WTC11 (cell line): ENCODE data around the gene DNAH11. TPM values are rescaled to one million over a fixed set of nuclear protein-coding genes. Genes with fewer than 3 reads are reported as not detected.

Source experiments
- ATAC-seq: fragments of 200-7000 bp; cut with Tn5 transposase; 2 replicates; pipeline ENCODE4 v1.10.0; 2021; ENCODE audit warnings: mild to moderate bottlenecking, moderate library complexity
- CTCF ChIA-PET: fragments of 300-600 bp; sonication (Branson Sonifier 250); formaldehyde crosslinking; loops from one replicate; lab custom pipeline; 2021; ENCODE audit warnings: antibody characterized with exemption; lab: Charles Lee
- POLR2A ChIA-PET: fragments of 350-600 bp; sonication (Branson Sonifier 250); formaldehyde crosslinking; loops from one replicate; lab custom pipeline; 2021; ENCODE audit warnings: antibody characterized with exemption; lab: Charles Lee
- DNase-seq: peaks from one replicate; pipeline ENCODE4 v3.0.0; 2021; ENCODE audit warnings: low spot score
- H3K27ac Mint-ChIP-seq: 2 replicates; pipeline ENCODE4 v1.8.0; 2021; ENCODE audit warnings: mixed read lengths
- H3K27me3 Mint-ChIP-seq: 2 replicates; pipeline ENCODE4 v1.8.0; 2021; ENCODE audit warnings: low read depth, mild to moderate bottlenecking, moderate library complexity, mixed read lengths
- H3K36me3 Mint-ChIP-seq: 2 replicates; pipeline ENCODE4 v1.8.0; 2021; ENCODE audit warnings: mixed read lengths
- H3K4me1 Mint-ChIP-seq: 2 replicates; pipeline ENCODE4 v1.8.0; 2022; ENCODE audit warnings: mixed read lengths
- H3K4me3 Mint-ChIP-seq: 2 replicates; pipeline ENCODE4 v1.8.0; 2021; ENCODE audit warnings: mild to moderate bottlenecking, moderate library complexity, mixed read lengths
- H3K9me3 Mint-ChIP-seq: 2 replicates; pipeline ENCODE4 v1.8.0; 2021; ENCODE audit warnings: mixed read lengths
- AFF4 ChIP-seq: sonication (generic); formaldehyde crosslinking; IDR thresholded peaks from 2 replicates; pipeline ENCODE4 v1.8.1; 2023; ENCODE audit warnings: mild to moderate bottlenecking, missing genetic modification reagents, borderline replicate concordance
- ARID4B ChIP-seq: sonication (generic); formaldehyde crosslinking; IDR thresholded peaks from 2 replicates; pipeline ENCODE4 v1.8.0; 2023; ENCODE audit warnings: missing genetic modification reagents, mild to moderate bottlenecking, borderline replicate concordance
- ATF3 ChIP-seq: sonication (generic); formaldehyde crosslinking; conservative IDR thresholded peaks from 2 replicates; pipeline ENCODE4 v1.8.1; 2022; ENCODE audit warnings: mild to moderate bottlenecking, missing genetic modification reagents
- E2F4 ChIP-seq: sonication (generic); formaldehyde crosslinking; IDR thresholded peaks from 2 replicates; pipeline ENCODE4 v1.8.1; 2022; ENCODE audit warnings: low read depth, mild to moderate bottlenecking, moderate library complexity, missing genetic modification reagents, borderline replicate concordance
- EMX1 ChIP-seq: fragments of 250-450 bp; sonication (Bioruptor Pico); IDR thresholded peaks from 2 replicates; pipeline ENCODE4 v1.8.0; 2021; ENCODE audit warnings: mild to moderate bottlenecking
- ETV6 ChIP-seq: sonication (generic); formaldehyde crosslinking; IDR thresholded peaks from 2 replicates; pipeline ENCODE4 v1.8.1; 2022; ENCODE audit warnings: mild to moderate bottlenecking, missing genetic modification reagents
- GTF2I ChIP-seq: fragments of 250-450 bp; sonication (Bioruptor Pico); conservative IDR thresholded peaks from 2 replicates; pipeline ENCODE4 v1.4.0; 2021; ENCODE audit warnings: mild to moderate bottlenecking
- JAZF1 ChIP-seq: fragments of 250-450 bp; sonication (Bioruptor Pico); IDR thresholded peaks from 2 replicates; pipeline ENCODE4 v1.9.0; 2021; ENCODE audit warnings: moderate library complexity, mild to moderate bottlenecking, inconsistent platforms
- NFE2L1 ChIP-seq: sonication (generic); formaldehyde crosslinking; IDR thresholded peaks from 2 replicates; pipeline ENCODE4 v1.8.1; 2023; ENCODE audit warnings: missing genetic modification reagents
- RELA ChIP-seq: sonication (generic); formaldehyde crosslinking; IDR thresholded peaks from 2 replicates; pipeline ENCODE4 v1.8.1; 2022; ENCODE audit warnings: missing genetic modification reagents, mild to moderate bottlenecking, borderline replicate concordance
- SMAD4 ChIP-seq: sonication (generic); formaldehyde crosslinking; IDR thresholded peaks from 2 replicates; pipeline ENCODE4 v1.8.0; 2022; ENCODE audit warnings: mild to moderate bottlenecking, missing genetic modification reagents
- SOX15 ChIP-seq: fragments of 250-450 bp; sonication (Bioruptor Pico); IDR thresholded peaks from 2 replicates; pipeline ENCODE4 v1.9.0; 2021; ENCODE audit warnings: mild to moderate bottlenecking
- TEAD4 ChIP-seq: sonication (generic); formaldehyde crosslinking; IDR thresholded peaks from 2 replicates; pipeline ENCODE4 v1.8.0; 2022; ENCODE audit warnings: mild to moderate bottlenecking, missing genetic modification reagents
- TP53 ChIP-seq: sonication (generic); formaldehyde crosslinking; IDR thresholded peaks from 2 replicates; pipeline ENCODE4 v1.8.1; 2023; ENCODE audit warnings: mild to moderate bottlenecking, missing genetic modification reagents
- ZNF232 ChIP-seq: sonication (generic); formaldehyde crosslinking; IDR thresholded peaks from 2 replicates; pipeline ENCODE4 v1.8.0; 2022; ENCODE audit warnings: mild to moderate bottlenecking, missing genetic modification reagents
- ZNF416 ChIP-seq: fragments of 250-450 bp; sonication (Bioruptor Pico); IDR thresholded peaks from 2 replicates; pipeline ENCODE4 v1.9.0; 2021; ENCODE audit warnings: mild to moderate bottlenecking, inconsistent platforms
- ZNF512 ChIP-seq: sonication (generic); formaldehyde crosslinking; IDR thresholded peaks from 2 replicates; pipeline ENCODE4 v1.8.1; 2022; ENCODE audit warnings: missing genetic modification reagents, borderline replicate concordance
- ZNF671 ChIP-seq: fragments of 250-450 bp; sonication (Bioruptor Pico); IDR thresholded peaks from 2 replicates; pipeline ENCODE4 v1.8.0; 2021; ENCODE audit warnings: mild to moderate bottlenecking
- total RNA-seq: library from RNA; stranded (reverse); gene quantifications from 3 replicates; pipeline ENCODE4 v1.2.3, GENCODE V29; 2021
- TF ChIP-seq, protein P1 (sequence below): sonication (generic); formaldehyde crosslinking; IDR thresholded peaks from 2 replicates; pipeline ENCODE4 v1.8.1; 2023; ENCODE audit warnings: mild to moderate bottlenecking, moderate library complexity, missing genetic modification reagents
- TF ChIP-seq, protein P2 (sequence below): sonication (generic); formaldehyde crosslinking; IDR thresholded peaks from 2 replicates; pipeline ENCODE4 v1.8.1; 2023; ENCODE audit warnings: mild to moderate bottlenecking, missing genetic modification reagents, moderate library complexity
- TF ChIP-seq, protein P3 (sequence below): sonication (generic); formaldehyde crosslinking; IDR thresholded peaks from 2 replicates; pipeline ENCODE4 v1.8.1; 2022; ENCODE audit warnings: mild to moderate bottlenecking, missing genetic modification reagents, moderate library complexity, borderline replicate concordance

The DNAH11 gene
- total RNA-seq, 1 experiment from 2014 or later, result 6.4 TPM

- TF ChIP-seq AFF4 (CRISPR knock-in tag), result no peak
- no peak for TF ChIP-seq EMX1 (CRISPR knock-in tag)
- TF ChIP-seq E2F4 (CRISPR knock-in tag), result no peak
Observed at GRCh38 chr7:21743493-21743892, 200.7 kb downstream of the DNAH11 start (continued).

DNA sequence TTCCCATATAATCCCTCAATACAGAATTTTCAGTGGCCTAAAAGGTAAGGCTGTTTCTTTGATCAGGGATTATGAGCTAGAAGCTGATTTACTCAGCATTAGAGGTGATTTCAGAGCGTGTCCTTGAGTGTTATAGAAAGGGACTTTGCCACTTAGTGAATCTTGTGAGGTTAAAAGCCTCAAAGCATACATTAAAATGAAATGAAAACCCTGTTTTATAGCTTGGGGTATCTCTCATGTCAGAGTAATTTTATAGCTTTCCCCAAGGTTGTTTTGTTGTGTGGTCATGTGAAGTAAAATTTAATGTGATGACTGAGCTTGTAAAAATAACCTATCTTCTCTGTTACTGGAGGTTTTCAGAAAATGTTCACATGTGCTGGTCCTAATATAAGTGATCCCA, 204.1 kb downstream of the DNAH11 start:
- H3K36me3 Mint-ChIP-seq, result no peaks in the 10 kb centered on the region
- CTCF ChIA-PET, result interaction anchor here (0.5 kb wide), 1 partner anchor 259 kb away, joined by 4 read pairs; no protein-coding TSS in a partner anchor
- ATAC-seq, result no peak
- TF ChIP-seq SMAD4 (CRISPR knock-in tag) (no peak), JAZF1 (CRISPR knock-in tag) (no peak), TP53 (CRISPR knock-in tag) (no peak), SOX15 (no peak), NFE2L1 (CRISPR knock-in tag) (no peak), ARID4B (CRISPR knock-in tag) (no peak), ZNF232 (no peak), ZNF671 (CRISPR knock-in tag) (no peak), ZNF416 (CRISPR knock-in tag) (no peak), ATF3 (no peak), GTF2I (CRISPR knock-in tag) (no peak), ZNF512 (CRISPR knock-in tag) (no peak), TEAD4 (no peak), RELA (no peak), ETV6 (CRISPR knock-in tag) (no peak)
- TF ChIP-seq, protein P1, sequence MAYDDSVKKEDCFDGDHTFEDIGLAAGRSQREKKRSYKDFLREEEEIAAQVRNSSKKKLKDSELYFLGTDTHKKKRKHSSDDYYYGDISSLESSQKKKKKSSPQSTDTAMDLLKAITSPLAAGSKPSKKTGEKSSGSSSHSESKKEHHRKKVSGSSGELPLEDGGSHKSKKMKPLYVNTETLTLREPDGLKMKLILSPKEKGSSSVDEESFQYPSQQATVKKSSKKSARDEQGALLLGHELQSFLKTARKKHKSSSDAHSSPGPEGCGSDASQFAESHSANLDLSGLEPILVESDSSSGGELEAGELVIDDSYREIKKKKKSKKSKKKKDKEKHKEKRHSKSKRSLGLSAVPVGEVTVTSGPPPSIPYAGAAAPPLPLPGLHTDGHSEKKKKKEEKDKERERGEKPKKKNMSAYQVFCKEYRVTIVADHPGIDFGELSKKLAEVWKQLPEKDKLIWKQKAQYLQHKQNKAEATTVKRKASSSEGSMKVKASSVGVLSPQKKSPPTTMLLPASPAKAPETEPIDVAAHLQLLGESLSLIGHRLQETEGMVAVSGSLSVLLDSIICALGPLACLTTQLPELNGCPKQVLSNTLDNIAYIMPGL (CRISPR knock-in tag), result no peak
- TF ChIP-seq, protein P2, sequence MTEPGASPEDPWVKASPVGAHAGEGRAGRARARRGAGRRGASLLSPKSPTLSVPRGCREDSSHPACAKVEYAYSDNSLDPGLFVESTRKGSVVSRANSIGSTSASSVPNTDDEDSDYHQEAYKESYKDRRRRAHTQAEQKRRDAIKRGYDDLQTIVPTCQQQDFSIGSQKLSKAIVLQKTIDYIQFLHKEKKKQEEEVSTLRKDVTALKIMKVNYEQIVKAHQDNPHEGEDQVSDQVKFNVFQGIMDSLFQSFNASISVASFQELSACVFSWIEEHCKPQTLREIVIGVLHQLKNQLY (CRISPR knock-in tag), result no peak
- TF ChIP-seq, protein P3, sequence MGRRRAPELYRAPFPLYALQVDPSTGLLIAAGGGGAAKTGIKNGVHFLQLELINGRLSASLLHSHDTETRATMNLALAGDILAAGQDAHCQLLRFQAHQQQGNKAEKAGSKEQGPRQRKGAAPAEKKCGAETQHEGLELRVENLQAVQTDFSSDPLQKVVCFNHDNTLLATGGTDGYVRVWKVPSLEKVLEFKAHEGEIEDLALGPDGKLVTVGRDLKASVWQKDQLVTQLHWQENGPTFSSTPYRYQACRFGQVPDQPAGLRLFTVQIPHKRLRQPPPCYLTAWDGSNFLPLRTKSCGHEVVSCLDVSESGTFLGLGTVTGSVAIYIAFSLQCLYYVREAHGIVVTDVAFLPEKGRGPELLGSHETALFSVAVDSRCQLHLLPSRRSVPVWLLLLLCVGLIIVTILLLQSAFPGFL (CRISPR knock-in tag), result no peak
- TF ChIP-seq, all 79 proteins: peak for 0
- H3K4me3 Mint-ChIP-seq, result no peak overlapping the region
- H3K9me3 Mint-ChIP-seq, result no peaks in the 10 kb centered on the region
- peak overlapping the region; percentile 25; the same call in 1 of the 2 replicates for H3K27ac Mint-ChIP-seq
- peaks cover 16% of the 10 kb centered on the region for H3K4me1 Mint-ChIP-seq
- no peaks in the 10 kb centered on the region for H3K27me3 Mint-ChIP-seq
- POLR2A ChIA-PET, result no interaction called here
- DNase-seq, result no peak
